Heart left ventricle (tissue), 13 donors: ENCODE data around the gene SOX8.

ENCODE experiments used
- CTCF ChIP-seq, 12 donors: fragments of 200-600 bp; sonication (generic) in 4 of 12; IDR thresholded peaks; one replicate each; pipeline versions ENCODE4 v1.5.0 to v1.8.0; 2018 to 2022; ENCODE audit warnings: antibody characterized with exemption in 12 of 12, mild to moderate bottlenecking in 5 of 12
- POLR2A ChIP-seq, 2 donors: fragments of 450-650 bp; IDR thresholded peaks; one replicate each; pipeline ENCODE4 v1.6.1; 2017; ENCODE audit warnings: antibody characterized with exemption in 2 of 2, mild to moderate bottlenecking in 2 of 2, moderate library complexity in 2 of 2
- donor health status: ischemic (EF 13 %, LVEDD 7.1; RV severe dilation, severe dysfunction).
- donor health status: DM: no; HTN: yes; CAD: no.
- donor health status: DM: no; HTN: no; CAD: no.
- donor health status: ischemic (EF 25% LVEDD 6.9; RV normal size, moderate dysfunction).
- donor health status: ischemic (EF 25% LVEDD 5.7; RV mildly dilated, moderate dysfunction).
- donor health status: ischemic (EF 35%, LVEDD 5.7; RV mildly dilated, moderate dysfunction).
- donor health status: nonischemic (EF 11% LVEDD 7.7; RV severe dilation, severe dysfunction).
- donor health status: DM: yes; HTN: yes; CAD: no.
- donor health status: PGD.
- donor health status: ischemic (EF 29% LVEDD 5.4; RV normal size, mild dysfunction).
- donor health status: nonischemic (EF 23%, LVEDD 6.1; RV moderate dilation, normal function).

- no peak for TF ChIP-seq CTCF (IDR thresholded peaks at IDR 0.05)
- no peak for TF ChIP-seq POLR2A (IDR thresholded peaks at IDR 0.05)
These were observed 23.7 kb downstream of the SOX8 start for GRCh38 chr16:1005286-1005685.
